Right lobe of liver (tissue), 6 donors: ENCODE data around the gene AIF1L. TPM values are rescaled to one million over a fixed set of nuclear protein-coding genes. Genes with fewer than 3 reads are reported as not detected.

Source experiments
- ATAC-seq, 4 donors: fragments of 200-7000 bp; cut with Tn5 transposase; one replicate each; pipeline ENCODE4 v1.9.1; 2020; ENCODE audit warnings: mild to moderate bottlenecking in 4 of 4, moderate library complexity in 4 of 4
- DNase-seq, 3 donors: peaks; one replicate each; pipeline ENCODE4 v3.0.0-alpha.2; 2020
- H3K27ac ChIP-seq, 3 donors: fragments of 200-600 bp; one replicate each; pipeline ENCODE4 v1.8.0; 2022
- H3K27me3 ChIP-seq, 2 donors: fragments of 200-600 bp; one replicate each; pipeline ENCODE4 v1.8.0; 2022
- H3K36me3 ChIP-seq, 4 donors: fragments of 200-600 bp; sonication (generic) in 1 of 4; one replicate each; pipeline versions ENCODE4 v1.5.1 to v1.8.0; 2017 to 2022; ENCODE audit warnings: control low read depth in 1 of 4
- H3K4me1 ChIP-seq, 4 donors: fragments of 200-600 bp; sonication (generic) in 1 of 4; one replicate each; pipeline versions ENCODE4 v1.5.1 to v1.8.0; 2017 to 2022; ENCODE audit warnings: control low read depth in 1 of 4
- H3K4me3 ChIP-seq, 3 donors: fragments of 200-600 bp; one replicate each; pipeline ENCODE4 v1.8.0; 2022
- H3K9me3 ChIP-seq, 4 donors: fragments of 200-600 bp; sonication (generic) in 1 of 4; one replicate each; pipeline versions ENCODE4 v1.5.1 to v1.8.0; 2017 to 2022; ENCODE audit warnings: control low read depth in 1 of 4
- POLR2A ChIP-seq: fragments of 450-650 bp; IDR thresholded peaks from one replicate; pipeline ENCODE4 v1.6.1; 2017; ENCODE audit warnings: antibody characterized with exemption, mild to moderate bottlenecking
- WGBS: methylation state at CpG from one replicate; pipeline ENCODE4 v1.1.6; 2018; ENCODE audit warnings: low coverage, low lambda C conversion rate; ENCODE audit not compliant: insufficient coverage; ENCODE audit errors: missing lambda C conversion rate; 5-methylcytosine and 5-hydroxymethylcytosine counted together
- intact Hi-C, 2 donors: fragments of 100-400 bp; cut with DNase I; formaldehyde crosslinking; loops; one replicate each; pipeline versions ENCODE4 v1.11.2 to v1.14.1; 2022
- total RNA-seq, 6 experiments: library from RNA; depleted of rRNA in 2 of 6; stranded (reverse); fragments of >200 nt in 2 of 6; fragmentation: NEBNext Ultra II Directional in 3 of 6; extraction: Animal tissue kit (Norgen Biotek cat#: 25700) in 3 of 6; gene quantifications; one replicate each; pipeline versions ENCODE4 v1.1.0 to v1.2.4, GENCODE V29; 2016 to 2023
- TF ChIP-seq, protein P1 (sequence below), 4 donors: fragments of 200-600 bp in 3 of 4; fragments of 450-650 bp in 1 of 4; IDR thresholded peaks; one replicate each; pipeline versions ENCODE4 v1.5.1 to v1.8.0; 2016 to 2022; ENCODE audit warnings: antibody characterized with exemption in 4 of 4, mild to moderate bottlenecking in 2 of 4
- donor health status: DM: no; HTN: yes; CAD: no.
- donor health status: DM: no; HTN: no; CAD: no.
- donor health status: DM: no; HTN: no; CAD: no.
- donor health status: DM: no; HTN: yes; CAD: no.
- donor health status: DM: no; HTN: yes; CAD: no.

Gene AIF1L
- total RNA-seq, 6 experiments from 2014 or later = 0.33 to 1.4 (median 0.49) TPM

- Histone ChIP-seq H3K4me1 (no peaks in the 10 kb centered on the region), H3K36me3 (no peaks in the 10 kb centered on the region), H3K9me3 (no peaks in the 10 kb centered on the region), H3K27ac (no peak overlapping the region), H3K27me3 (no peaks in the 10 kb centered on the region), H3K4me3 (no peak overlapping the region)
- no peak for ATAC-seq
- DNase-seq = no peak
- intact Hi-C loops = no loop called here
- no peak for TF ChIP-seq POLR2A
- TF ChIP-seq, protein P1, sequence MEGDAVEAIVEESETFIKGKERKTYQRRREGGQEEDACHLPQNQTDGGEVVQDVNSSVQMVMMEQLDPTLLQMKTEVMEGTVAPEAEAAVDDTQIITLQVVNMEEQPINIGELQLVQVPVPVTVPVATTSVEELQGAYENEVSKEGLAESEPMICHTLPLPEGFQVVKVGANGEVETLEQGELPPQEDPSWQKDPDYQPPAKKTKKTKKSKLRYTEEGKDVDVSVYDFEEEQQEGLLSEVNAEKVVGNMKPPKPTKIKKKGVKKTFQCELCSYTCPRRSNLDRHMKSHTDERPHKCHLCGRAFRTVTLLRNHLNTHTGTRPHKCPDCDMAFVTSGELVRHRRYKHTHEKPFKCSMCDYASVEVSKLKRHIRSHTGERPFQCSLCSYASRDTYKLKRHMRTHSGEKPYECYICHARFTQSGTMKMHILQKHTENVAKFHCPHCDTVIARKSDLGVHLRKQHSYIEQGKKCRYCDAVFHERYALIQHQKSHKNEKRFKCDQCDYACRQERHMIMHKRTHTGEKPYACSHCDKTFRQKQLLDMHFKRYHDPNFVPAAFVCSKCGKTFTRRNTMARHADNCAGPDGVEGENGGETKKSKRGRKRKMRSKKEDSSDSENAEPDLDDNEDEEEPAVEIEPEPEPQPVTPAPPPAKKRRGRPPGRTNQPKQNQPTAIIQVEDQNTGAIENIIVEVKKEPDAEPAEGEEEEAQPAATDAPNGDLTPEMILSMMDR (IDR thresholded peaks at IDR 0.05) = no peak
- WGBS = 75% methylated on average over 1 of the region's 3 CpGs
These were observed 42.4 kb upstream of the AIF1L start for GRCh38 chr9:131053896-131054295.

DNA sequence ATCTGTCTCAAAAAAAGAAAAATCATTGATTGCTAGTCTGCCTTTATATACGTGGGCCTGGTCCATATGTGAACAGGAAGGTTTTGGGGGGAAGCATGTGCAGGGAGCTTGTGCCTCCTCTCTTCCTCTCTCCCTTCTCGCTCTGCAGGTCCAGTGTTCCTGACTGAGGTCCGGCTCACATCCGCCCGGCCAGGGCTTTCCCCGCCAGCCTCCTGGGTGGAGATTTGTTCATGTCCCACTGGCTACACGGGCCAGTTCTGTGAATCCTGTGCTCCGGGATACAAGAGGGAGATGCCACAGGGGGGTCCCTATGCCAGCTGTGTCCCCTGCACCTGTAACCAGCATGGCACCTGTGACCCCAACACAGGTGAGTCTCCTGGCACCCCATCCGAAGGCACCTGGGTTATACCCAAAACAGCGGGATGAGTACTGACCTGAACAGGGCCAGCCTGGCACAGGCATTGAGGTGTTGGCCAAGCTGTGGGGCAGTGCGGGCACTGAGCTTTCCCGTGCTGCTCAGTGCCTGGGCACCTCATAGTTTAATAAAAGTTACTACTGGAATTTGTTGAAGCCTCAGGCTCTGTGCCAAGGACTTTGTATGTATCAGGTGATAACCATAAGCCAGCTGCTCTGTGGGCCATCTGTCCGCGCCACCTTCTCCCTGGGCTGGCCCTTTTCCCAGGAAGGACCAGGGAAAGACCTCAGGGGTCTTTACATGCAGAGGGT is 39.4 kb upstream of the AIF1L start:
- no peak overlapping the region for H3K27ac ChIP-seq
- DNase-seq (no peak), ATAC-seq (no peak)
- H3K27me3 ChIP-seq = no peaks in the 10 kb centered on the region
- TF ChIP-seq, protein P1 (IDR thresholded peaks at IDR 0.05) = no peak
- TF ChIP-seq POLR2A = no peak
- 60% methylated on average over 6 of the region's 14 CpGs for WGBS
- intact Hi-C loops = loop anchor here in 1 of 2 donors (5.0 kb wide), 1 partner anchor 280 kb away; no protein-coding TSS in a partner anchor
- no peaks in the 10 kb centered on the region for H3K4me1 ChIP-seq
- H3K36me3 ChIP-seq = no peaks in the 10 kb centered on the region
- no peaks in the 10 kb centered on the region for H3K9me3 ChIP-seq
- H3K4me3 ChIP-seq = no peak overlapping the region

DNA sequence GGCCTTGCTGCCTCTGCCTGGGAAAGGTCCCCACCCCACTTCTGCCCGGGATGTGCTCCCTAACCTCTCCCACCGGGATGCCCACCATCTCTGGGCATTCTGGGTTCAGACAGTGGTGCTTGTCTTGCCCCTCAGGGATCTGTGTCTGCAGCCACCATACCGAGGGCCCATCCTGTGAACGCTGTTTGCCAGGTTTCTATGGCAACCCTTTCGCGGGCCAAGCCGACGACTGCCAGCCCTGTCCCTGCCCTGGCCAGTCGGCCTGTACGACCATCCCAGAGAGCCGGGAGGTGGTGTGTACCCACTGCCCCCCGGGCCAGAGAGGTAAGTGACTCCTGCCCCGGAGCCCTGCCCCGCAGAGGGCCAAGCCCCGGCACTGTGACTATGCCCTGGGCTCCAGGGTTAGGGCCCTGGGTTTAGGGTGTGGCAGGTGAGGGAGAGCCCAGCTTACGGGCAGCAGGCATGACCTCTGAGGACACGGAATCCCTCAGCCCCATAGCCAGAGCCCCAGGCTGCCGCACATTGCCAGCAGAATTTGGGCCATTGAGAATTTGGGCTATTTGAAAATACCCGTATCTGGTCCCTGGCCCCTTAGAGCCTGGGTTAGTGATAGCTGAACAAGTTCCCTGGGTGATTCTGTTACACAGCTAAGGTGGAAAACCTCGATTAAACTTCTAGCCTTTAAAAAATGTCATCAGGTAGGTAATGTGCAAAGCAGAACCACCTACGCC is 35.3 kb upstream of the AIF1L start:
- Histone ChIP-seq H3K4me3 (no peak overlapping the region), H3K27me3 (no peaks in the 10 kb centered on the region), H3K36me3 (no peaks in the 10 kb centered on the region), H3K4me1 (no peaks in the 10 kb centered on the region), H3K9me3 (no peaks in the 10 kb centered on the region), H3K27ac (no peak overlapping the region)
- intact Hi-C loops = no loop called here
- no peak for DNase-seq
- TF ChIP-seq, protein P1 (IDR thresholded peaks at IDR 0.05) = no peak
- TF ChIP-seq POLR2A = no peak
- WGBS = 42% methylated on average over 9 of the region's 21 CpGs
- ATAC-seq = no peak

DNA sequence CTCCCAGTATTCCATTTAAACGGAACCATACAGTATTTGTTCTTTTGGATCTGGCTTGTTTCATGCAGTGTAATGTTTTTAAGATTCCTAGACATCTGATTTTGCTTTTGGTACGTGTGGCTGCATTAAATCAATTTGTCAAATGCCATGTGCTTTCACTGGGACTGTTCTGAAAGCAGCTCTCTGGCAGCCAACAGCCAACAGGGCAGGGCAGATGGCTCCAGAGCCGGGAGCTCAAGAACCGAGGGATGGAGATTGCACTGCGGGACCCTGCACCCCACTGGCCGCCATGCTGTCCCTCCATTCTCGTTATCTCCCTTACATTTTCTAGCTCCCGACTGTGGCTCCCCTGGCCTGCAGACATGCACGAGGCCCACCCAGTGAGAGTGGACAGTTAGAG is 33.4 kb upstream of the AIF1L start:
- DNase-seq (no peak), ATAC-seq (no peak)
- intact Hi-C loops = no loop called here
- Histone ChIP-seq H3K27ac (no peak overlapping the region), H3K27me3 (no peaks in the 10 kb centered on the region), H3K9me3 (no peaks in the 10 kb centered on the region), H3K36me3 (no peaks in the 10 kb centered on the region), H3K4me3 (no peak overlapping the region), H3K4me1 (peaks cover 0 to 2% (median 0%) of the 10 kb centered on the region in 4 donors)
- 74% methylated on average over 7 of the region's 9 CpGs for WGBS
- TF ChIP-seq POLR2A = no peak
- TF ChIP-seq, protein P1 (IDR thresholded peaks at IDR 0.05) = no peak
